ENCODE measurements around the gene WWOX.

WWOX gene

GRCh38 chr16:78227855-78228254, 128.4 kb downstream of the WWOX start:
- DNase-seq (ENCODE audit: low spot score): no peak

GRCh38 chr16:78228704-78229103, 129.2 kb downstream of the WWOX start:
- no peak for DNase-seq (ENCODE audit: low spot score)

GRCh38 chr16:78230832-78231231, 131.4 kb downstream of the WWOX start:
- DNase-seq (ENCODE audit: low spot score): no peak

DNA sequence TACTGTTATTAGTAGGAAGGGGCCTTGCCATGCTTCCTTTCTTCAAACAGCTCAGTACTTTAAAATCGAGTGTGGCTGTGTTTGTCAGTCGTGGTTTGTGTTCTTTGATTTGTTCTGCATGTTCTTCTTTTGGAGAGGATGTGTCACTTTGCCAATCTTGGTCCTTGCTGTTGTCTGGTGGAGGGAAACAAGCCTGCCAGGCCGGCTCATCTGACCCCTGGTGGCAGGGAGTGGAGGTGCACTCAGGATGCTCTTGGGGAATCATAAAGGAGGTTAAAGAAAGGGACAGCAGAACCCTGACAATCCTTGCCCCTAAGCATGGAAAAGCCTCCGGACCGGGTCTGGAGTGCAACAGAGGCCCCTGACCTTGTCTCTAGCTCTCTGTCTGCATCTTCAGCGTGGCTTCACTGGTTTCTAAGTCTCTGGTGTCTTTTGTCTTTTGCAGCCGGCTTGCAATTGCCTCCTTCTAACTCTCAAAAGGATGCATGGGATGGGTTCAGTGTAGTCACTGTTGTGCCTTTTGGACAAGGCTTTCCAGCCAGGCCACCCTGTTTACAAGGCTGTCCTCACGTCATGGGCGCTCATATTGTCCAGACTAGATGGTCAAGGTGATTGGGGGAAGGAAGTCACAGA, 135.8 kb downstream of the WWOX start:
- peak; percentile 65 for DNase-seq (ENCODE audit: low spot score)

- DNase-seq (ENCODE audit: low spot score): no peak
Observed at GRCh38 chr16:78235876-78236275, 136.4 kb downstream of the WWOX start.

- DNase-seq (ENCODE audit: low spot score): no peak
Observed at GRCh38 chr16:78237841-78238240, 138.4 kb downstream of the WWOX start.

GRCh38 chr16:78240459-78241222, 141.2 kb downstream of the WWOX start:
- DNase-seq (ENCODE audit: low spot score): no peak

DNA sequence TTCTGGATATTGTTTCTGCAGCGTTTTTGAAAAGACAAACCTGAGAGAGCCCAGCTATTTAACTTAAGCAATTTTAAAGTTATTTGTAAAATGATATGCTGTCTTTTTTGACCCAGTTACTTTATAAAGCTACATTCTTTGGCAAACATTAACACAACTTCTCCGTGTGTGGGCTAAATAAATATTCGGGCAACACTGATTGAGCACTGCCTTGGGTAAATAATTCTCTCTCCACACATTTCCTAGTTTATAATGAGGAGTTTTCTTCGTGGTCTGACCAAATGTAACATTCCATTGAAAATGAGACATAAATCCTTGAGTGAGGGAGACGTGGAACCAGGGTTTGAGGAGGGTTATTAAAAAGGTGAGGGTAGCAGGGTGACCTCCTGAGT, 142.8 kb downstream of the WWOX start:
- no peak for DNase-seq (ENCODE audit: low spot score)

DNA sequence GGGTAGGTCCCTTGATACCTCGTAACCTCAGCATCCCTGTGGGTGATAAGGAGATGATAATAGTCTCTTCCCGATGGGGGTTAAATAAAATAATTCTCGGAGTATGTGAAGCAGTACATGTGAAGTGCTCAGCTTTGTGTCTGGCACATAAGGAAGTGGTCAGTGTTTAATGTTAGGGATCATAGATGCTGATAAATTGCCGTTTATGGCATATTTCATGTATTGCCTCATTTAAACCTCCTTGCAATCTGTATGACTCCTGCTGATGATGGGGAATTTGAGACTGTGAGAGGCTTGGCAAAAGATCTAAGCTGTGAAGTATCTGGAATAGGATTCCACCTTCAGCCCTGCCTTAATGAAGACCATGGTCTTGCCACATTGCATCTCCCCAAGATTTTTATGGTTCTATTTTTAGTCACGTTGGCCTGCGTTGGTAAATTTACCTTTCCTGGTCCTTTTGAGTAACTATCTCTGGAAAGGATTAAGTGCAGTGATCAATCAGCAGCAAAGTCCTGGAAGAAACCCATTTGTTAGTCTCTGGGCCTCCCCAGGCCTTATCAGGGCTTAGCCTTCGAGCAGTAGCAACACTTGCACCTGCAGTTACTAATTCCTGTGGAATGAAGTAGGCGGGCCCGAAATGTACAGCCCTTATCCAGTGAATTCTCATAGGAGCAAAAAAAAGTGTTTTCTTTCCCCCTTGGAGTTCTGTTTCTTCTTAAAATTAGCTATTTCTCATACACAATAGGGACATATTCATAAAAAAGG, 144.9 kb downstream of the WWOX start:
- DNase-seq (ENCODE audit: low spot score): no peak

GRCh38 chr16:78246559-78246958, 147.1 kb downstream of the WWOX start:
- DNase-seq (ENCODE audit: low spot score): no peak

GRCh38 chr16:78249056-78249455, 149.6 kb downstream of the WWOX start:
- no peak for DNase-seq (ENCODE audit: low spot score)

DNA sequence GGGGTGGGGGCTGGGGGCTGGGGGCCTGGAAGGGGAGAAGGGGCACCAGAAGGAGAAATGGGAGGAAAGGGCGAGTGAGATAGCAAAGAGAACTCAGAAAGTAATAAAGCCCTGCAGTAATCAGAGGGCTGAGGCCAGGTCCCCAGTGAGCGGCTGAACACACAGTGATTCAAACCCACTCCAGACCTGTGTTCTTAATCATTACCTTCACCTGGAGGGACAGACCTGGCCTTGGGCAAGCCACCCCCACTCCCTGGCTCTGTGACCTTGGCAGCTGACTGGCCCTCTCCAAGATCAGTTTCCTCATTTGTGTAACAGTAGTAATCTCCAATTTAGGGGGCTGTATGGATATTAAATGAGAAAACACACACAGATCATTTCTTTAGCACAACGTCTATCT, 150.4 kb downstream of the WWOX start:
- no peak for DNase-seq (ENCODE audit: low spot score)

- DNase-seq (ENCODE audit: low spot score): no peak
Observed at GRCh38 chr16:78251115-78251514, 151.7 kb downstream of the WWOX start.

DNA sequence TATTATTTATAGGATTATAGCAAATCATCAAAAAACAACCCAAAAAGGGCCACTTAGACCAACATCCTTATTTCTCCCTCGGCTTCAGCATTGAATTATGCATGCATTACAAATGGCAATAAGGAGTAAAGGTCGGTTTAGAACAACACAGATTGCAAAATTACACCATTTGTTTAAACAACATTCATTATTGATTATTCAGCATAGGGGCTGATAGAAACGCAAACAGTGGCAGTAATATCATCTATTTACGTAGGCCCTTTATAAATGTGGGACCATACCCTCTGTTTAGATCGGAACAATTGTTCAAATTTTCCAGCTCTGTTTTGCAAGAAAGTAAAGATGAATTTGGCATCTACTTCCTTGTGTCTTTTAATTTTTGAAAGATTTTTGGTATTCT, 153.3 kb downstream of the WWOX start:
- DNase-seq (ENCODE audit: low spot score): no peak

DNA sequence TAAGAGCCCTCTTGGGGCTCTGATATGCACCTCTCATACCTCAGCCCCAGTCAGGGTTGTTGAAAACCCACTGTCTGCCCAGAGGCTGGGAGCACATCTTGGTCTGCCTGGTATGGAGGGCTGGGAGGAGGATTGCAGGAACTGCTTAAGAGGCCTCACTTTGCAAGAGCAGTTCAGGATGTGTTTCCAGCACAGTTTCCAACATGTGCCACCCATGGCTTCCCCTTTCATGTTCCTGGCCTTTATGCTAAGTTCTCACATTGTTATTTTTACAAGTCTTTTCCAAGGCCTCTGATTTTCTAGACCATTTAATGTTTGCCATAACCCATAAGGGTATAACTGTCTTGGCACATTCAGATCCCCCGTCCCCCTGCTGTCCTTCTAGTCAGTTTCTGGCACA, 155.4 kb downstream of the WWOX start:
- no peak for DNase-seq (ENCODE audit: low spot score)

- no peak for DNase-seq (ENCODE audit: low spot score)
Observed at GRCh38 chr16:78256686-78257375, 157.4 kb downstream of the WWOX start.

DNA sequence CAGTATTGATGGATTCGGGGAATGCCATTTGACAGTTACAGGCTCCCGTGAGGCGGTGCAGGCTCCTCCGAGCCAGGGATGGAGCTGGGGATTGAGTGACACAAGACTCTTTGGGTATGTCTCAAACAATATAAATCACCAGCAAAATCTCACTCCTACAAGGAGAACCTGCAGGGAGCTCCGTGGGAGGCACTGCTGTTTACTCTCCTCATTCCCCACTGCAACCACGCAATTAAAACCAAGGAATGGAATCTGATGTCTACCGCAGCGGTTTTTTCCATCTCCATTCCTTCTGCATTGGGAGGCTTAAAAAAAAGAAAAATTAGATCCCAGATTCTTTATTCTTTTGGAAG, 157.9 kb downstream of the WWOX start:
- DNase-seq (ENCODE audit: low spot score): no peak

- DNase-seq (ENCODE audit: low spot score): no peak
Observed at GRCh38 chr16:78258375-78259065, 159.1 kb downstream of the WWOX start.

GRCh38 chr16:78259873-78260272, 160.4 kb downstream of the WWOX start:
- no peak for DNase-seq (ENCODE audit: low spot score)

DNA sequence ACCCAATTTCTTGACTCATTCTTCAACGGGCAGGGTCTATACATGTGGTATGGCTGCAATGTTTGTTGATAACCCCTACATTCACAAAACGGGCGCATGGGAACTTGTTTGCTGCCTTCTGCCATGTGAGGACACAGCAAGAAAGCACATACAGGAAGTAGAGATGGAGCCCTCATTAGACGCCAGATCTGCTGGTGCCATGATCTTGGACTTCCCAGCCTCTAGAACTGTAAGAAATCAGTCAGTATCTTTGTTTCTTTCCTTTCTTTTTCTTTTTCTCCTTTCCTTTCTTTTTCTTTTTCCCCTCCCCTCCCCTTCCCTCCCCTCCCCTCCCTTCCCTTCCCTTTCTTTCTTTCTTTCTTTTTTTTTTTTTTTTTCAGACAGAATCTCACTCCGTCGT, 165.2 kb downstream of the WWOX start:
- no peak for DNase-seq (ENCODE audit: low spot score)

DNA sequence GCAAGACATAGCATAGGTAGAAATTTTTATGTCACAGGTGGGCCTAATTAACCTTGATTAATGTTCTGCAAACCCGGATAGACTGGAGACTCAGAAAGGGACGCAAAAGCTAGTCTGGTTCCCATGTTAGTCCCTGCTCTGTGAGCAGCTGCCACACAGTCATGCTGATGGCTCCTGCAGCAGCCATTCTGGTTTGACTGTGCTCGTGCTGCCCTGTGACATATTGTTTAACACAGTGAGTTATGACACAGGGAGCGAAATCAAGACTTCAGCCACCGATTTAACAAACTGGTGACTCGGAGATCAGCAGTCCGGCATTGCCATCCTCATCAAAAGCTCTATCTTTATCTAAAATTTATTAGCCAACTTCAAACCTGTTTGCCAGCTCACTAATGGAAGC, 169.8 kb downstream of the WWOX start:
- no peak for DNase-seq (ENCODE audit: low spot score)

DNA sequence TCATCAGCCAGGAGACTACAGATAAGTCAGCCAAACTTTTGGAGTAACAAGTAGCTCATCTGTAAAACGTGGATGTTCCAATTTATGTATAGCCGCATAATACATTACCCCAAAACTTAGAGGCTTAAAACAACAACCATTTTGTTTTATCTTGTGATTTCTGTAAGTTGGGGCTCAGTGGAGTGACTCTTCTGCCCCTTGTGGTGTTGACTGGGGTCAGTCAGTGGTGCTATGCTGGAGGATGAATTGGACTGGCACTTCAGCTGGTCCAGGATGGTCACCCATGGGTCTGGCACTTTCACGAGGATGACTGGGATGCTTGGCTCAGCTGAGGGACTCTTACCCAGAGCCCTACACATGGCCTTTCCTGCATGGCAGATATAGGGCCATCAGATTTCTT, 172.5 kb downstream of the WWOX start:
- no peak for DNase-seq (ENCODE audit: low spot score)

Measured in kidney capillary endothelial cell (primary cell).